HEK293 (cell line): ENCODE measurements around the gene MELTF.

Experiments used
- CTCF ChIP-seq: fragments of 450-650 bp; formaldehyde crosslinking; IDR thresholded peaks from 2 replicates; pipeline ENCODE4 v1.5.1; 2016; ENCODE audit warnings: missing biosample characterization, missing genetic modification characterization
- KLF10 ChIP-seq: fragments of 450-650 bp; IDR thresholded peaks from 2 replicates; pipeline ENCODE4 v1.5.1; 2018; ENCODE audit warnings: missing biosample characterization, mild to moderate bottlenecking, missing genetic modification characterization
- REPIN1 ChIP-seq: fragments of 450-650 bp; formaldehyde crosslinking; IDR thresholded peaks from 2 replicates; pipeline ENCODE4 v1.5.1; 2017; ENCODE audit warnings: missing biosample characterization, missing genetic modification characterization, low read depth
- YY1 ChIP-seq: fragments of 450-650 bp; formaldehyde crosslinking; IDR thresholded peaks from 2 replicates; pipeline ENCODE4 v1.5.1; 2018; ENCODE audit warnings: missing biosample characterization, missing genetic modification characterization
- ZNF140 ChIP-seq: fragments of 450-650 bp; formaldehyde crosslinking; IDR thresholded peaks from 2 replicates; pipeline ENCODE4 v1.5.1; 2016; ENCODE audit warnings: missing biosample characterization, missing genetic modification characterization
- ZNF202 ChIP-seq: fragments of 450-650 bp; formaldehyde crosslinking; IDR thresholded peaks from 2 replicates; pipeline ENCODE4 v1.5.1; 2016; ENCODE audit warnings: missing biosample characterization, missing genetic modification characterization, borderline replicate concordance
- ZNF274 ChIP-seq, 2 experiments: fragments of 200-500 bp in 1 of 2; fragments of 450-650 bp in 1 of 2; sonication (Bioruptor generic) in 1 of 2; formaldehyde crosslinking in 1 of 2; IDR thresholded peaks; 2 replicates each; pipeline versions ENCODE4 v1.5.1 to v1.6.1; 2014 to 2016; ENCODE audit warnings: borderline replicate concordance in 1 of 2, inconsistent platforms in 1 of 2, low read length in 1 of 2, missing biosample characterization in 1 of 2, missing genetic modification characterization in 1 of 2
- ZNF473 ChIP-seq: fragments of 450-650 bp; formaldehyde crosslinking; IDR thresholded peaks from 2 replicates; pipeline ENCODE4 v1.5.1; 2017; ENCODE audit warnings: missing biosample characterization, missing genetic modification characterization
- ZNF529 ChIP-seq: fragments of 450-650 bp; formaldehyde crosslinking; IDR thresholded peaks from 2 replicates; pipeline ENCODE4 v1.5.1; 2017; ENCODE audit warnings: missing genetic modification characterization, missing biosample characterization; ENCODE audit not compliant: insufficient replicate concordance
- ZNF707 ChIP-seq: fragments of 450-650 bp; formaldehyde crosslinking; IDR thresholded peaks from 2 replicates; pipeline ENCODE4 v1.5.1; 2016; ENCODE audit warnings: missing biosample characterization, missing genetic modification characterization

- TF ChIP-seq ZNF140 (no peak), CTCF (tag by site-specific recombination) (no peak), ZNF274 (IDR thresholded peaks at IDR 0.05; ENCODE audit: low read length) (no peak), ZNF274 (tag by site-specific recombination; IDR thresholded peaks at IDR 0.05; ENCODE audit: borderline replicate concordance) (no peak), ZNF529 (tag by site-specific recombination) (no peak), ZNF473 (no peak), ZNF707 (tag by site-specific recombination) (no peak), REPIN1 (no peak), ZNF202 (tag by site-specific recombination) (no peak), YY1 (no peak), KLF10 (tag by site-specific recombination) (no peak)
These were observed 59.7 kb downstream of the MELTF start for GRCh38 chr3:196969660-196970546.
